Measurements from ENCODE around the gene ABO. TPM values are rescaled to one million over a fixed set of nuclear protein-coding genes. Genes with fewer than 3 reads are reported as not detected.
"Not testable (repeated sequence)": the region's sequence is repeated elsewhere in the genome, so short reads cannot be mapped to it uniquely, and the experiment has no call there.

The ABO gene
- total RNA-seq, 2 donors from 2014 or later = 2.1 to 3.8 TPM

DNA sequence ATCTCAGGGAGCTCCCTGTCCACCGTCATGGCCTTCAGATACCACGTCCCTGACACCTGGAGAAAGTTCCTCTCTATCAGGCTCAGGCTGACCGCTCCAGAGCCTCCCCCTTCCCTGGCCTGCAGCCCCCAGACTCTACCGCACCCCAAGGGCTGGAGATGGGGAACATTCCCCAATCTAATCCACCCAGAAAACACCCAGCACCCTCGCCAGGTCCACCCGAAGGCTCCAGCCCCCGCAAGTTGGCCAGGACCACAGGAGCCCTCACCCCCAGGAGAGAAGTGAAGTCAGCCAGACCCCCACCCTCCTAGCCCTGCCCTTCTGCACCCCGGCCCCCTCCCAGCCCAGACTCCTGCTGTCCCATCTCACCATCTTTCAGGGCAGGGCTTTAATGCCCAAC lies 47.0 kb downstream of the ABO start:
- H3K4me1 Mint-ChIP-seq; H3K4me3 Mint-ChIP-seq; ATAC-seq; H3K27ac Mint-ChIP-seq; H3K36me3 Mint-ChIP-seq (ENCODE audit: low read depth); DNase-seq; H3K9me3 ChIP-seq (ENCODE audit: control insufficient read depth, low read length, poor library complexity, severe bottlenecking): not testable (repeated sequence)
- peaks cover 26% of the 10 kb centered on the region for H3K27me3 Mint-ChIP-seq

DNA sequence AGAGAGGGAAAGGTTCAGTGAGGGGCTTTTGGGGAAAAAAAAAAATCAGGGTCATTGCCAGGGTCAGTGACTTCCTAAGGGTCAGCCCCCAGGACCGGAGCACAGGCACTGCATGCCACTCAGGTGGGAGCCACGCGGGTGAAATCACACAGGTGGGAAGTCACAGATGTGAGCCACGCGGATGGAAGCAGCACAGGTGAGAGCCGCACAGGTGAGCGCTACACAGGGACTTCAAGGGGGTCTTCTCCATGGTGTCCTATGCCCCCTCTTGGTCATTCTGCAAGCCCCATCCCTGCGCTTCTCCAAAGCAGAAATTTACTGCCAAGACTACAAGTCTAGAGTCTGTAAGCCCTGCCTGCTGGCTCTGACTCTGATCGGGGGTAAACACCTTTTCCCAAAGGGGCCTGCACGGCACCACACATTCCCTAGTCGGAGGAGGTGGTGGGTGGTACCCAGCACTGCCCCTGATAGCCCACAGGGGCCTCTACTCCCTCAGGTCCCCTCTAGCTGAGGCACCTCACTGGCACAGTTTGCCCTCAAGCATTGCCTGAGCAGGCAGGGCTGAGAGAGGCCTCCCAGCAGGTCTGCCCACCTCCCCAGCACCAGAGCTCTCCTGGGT lies 47.6 kb downstream of the ABO start:
- H3K9me3 ChIP-seq (ENCODE audit: control insufficient read depth, low read length, poor library complexity, severe bottlenecking) = no peaks in the 10 kb centered on the region
- DNase-seq (no peak), ATAC-seq (no peak)
- H3K27ac Mint-ChIP-seq = no peak overlapping the region
- H3K27me3 Mint-ChIP-seq = peaks cover 27% of the 10 kb centered on the region
- H3K36me3 Mint-ChIP-seq (ENCODE audit: low read depth) = no peaks in the 10 kb centered on the region
- H3K4me1 Mint-ChIP-seq = no peaks in the 10 kb centered on the region
- no peak overlapping the region for H3K4me3 Mint-ChIP-seq

DNA sequence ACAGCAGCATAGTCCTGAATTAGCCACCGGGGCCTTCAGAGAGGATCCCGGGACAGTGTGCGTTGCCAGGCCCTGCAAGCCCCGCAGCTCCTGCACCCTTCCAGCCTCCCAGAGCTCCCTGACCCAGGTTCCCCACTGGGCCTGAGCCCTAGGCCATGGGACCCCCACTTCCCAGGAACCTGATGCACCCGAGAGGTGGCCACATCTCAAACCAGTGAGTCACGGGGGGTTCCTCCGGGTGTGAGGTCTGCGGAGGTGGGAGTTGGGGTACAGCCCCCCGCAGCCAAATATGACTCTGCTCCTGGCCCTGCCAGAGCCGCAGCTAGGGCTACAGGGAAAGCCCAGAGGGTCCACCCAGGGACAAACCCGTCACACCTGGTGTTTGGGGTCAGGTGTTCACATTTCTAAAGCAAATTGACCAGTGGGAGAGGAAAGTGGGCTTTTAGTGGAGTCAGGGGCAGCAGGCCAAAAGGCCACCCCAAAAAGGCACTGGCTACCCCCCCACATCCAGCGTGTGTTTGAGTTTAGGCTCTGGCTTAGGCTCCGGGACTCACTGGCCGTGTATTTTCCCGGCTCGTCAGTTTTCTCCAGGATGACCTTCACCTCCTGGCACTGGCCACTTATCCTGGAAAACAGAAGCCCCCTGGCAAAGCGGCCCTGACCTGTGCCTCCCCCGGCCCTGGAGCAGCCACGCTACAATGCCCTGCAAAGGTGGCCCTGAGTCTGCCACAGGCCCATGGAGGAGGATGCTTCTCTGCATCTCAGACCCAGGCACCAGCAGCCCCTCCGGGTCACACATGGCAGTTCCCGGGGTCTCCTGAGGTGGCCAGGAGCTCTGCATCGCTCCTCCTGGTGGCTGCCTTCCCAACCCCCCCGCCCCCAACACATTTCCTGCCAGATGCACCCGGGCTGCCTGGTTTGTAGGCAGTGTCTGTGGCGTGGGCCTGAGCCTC lies 48.5 kb downstream of the ABO start:
- H3K27me3 Mint-ChIP-seq = peaks cover 28% of the 10 kb centered on the region
- no peak for DNase-seq

DNA sequence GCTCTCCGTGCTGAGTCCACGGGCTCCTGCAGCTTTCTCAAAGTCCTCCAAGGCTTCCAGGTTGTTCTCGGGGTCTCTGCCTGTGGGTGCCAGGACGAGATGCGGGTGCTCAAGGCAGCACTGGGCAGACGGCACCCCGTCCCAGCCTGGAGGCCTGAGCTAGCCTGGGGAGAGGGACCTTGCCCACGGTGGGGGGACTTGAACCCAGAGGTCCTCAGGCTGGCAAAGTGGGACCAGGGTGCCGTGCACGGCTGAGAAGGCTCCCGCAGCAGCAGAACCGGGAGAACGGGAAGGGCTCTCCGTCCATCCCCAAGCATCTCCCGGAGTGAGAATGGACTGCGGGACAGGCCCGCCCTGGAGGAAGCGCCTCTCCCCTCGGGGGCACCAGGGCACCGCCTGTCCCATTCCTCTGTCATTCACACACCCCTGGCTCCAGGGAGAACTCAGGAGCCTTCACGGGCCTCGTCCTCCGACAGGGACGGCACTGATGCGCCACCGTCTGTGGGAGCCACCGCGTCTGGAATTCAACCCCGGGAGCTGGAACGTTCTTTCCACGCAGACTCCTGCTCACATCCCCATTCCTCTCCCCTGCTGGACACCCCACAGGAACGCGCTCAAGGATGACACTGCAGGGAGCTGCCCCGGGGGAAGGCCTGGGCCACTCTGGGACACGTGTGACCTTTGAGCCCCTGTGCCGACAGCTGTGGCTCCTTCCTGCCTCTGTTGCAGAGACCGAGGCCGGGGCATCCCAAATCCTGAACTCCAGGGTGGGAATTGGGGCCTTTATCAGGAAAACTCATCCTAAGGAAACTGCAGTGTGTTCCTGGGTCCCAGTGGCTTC lies 49.6 kb downstream of the ABO start:
- Mint-ChIP-seq H3K4me3 (no peak overlapping the region), H3K36me3 (ENCODE audit: low read depth) (no peaks in the 10 kb centered on the region), H3K27me3 (peaks cover 39% of the 10 kb centered on the region), H3K27ac (no peak overlapping the region), H3K4me1 (no peaks in the 10 kb centered on the region)
- DNase-seq (no peak), ATAC-seq (no peak)
- no peaks in the 10 kb centered on the region for H3K9me3 ChIP-seq (ENCODE audit: control insufficient read depth, low read length, poor library complexity, severe bottlenecking)

More for the DNA sequence above, 48.5 kb downstream of the ABO start:
- no peaks in the 10 kb centered on the region for H3K9me3 ChIP-seq (ENCODE audit: control insufficient read depth, low read length, poor library complexity, severe bottlenecking)
- Mint-ChIP-seq H3K27ac (no peak overlapping the region), H3K4me3 (no peak overlapping the region), H3K36me3 (ENCODE audit: low read depth) (no peaks in the 10 kb centered on the region), H3K4me1 (no peaks in the 10 kb centered on the region)
- ATAC-seq = no peak

DNA sequence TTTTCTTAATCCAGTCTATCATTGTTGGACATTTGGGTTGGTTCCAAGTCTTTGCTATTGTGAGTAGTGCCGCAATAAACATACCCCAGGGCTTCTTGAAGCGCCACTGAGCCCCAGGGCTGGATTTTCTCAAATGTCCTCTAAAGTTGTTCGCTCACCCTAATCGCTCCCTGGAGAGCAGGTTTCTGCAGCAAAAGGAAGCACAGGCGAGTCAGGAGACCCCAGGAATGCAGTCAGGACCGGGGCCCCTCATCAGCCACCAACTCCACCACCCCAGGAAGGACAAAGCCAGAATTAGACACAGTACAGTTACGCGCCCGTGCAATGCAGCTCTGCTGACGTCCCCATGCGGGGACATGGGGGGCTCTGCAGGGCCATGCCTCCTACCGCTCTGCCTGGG lies 50.2 kb downstream of the ABO start:
- no peak overlapping the region for H3K4me3 Mint-ChIP-seq
- DNase-seq = no peak
- no peak for ATAC-seq

DNA sequence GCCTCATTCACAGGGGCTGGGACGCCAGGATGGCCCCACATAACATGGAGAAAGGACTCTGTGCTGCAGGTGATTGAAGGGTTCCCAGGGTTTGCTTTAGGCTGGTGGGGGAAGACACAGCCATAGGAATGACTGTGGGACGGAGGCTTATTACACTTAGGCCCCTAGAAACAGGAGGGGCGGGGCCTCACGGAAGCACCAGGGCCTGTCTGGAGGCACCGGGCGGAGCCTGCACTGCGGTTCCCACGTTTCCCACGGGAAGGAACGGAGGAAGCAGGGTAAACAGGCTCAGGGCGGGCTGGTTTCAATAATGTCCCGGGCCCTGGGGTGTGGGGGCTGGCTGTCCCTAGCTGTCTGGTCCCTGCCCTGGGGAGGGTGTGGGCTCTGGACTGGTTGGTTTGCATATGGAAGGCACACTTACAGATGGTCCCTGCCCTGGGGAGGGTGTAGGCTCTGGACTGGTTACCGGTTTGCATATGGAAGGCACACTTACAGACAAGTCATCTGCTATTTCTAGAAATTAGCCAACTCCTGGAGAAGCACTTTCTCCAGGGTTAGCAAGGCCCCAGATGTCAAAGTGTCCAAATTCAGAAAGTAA lies 51.7 kb downstream of the ABO start:
- not testable (repeated sequence) for H3K9me3 ChIP-seq (ENCODE audit: control insufficient read depth, low read length, poor library complexity, severe bottlenecking); H3K27ac Mint-ChIP-seq; H3K4me1 Mint-ChIP-seq; H3K36me3 Mint-ChIP-seq (ENCODE audit: low read depth); DNase-seq; ATAC-seq; H3K4me3 Mint-ChIP-seq
- peaks cover 49% of the 10 kb centered on the region for H3K27me3 Mint-ChIP-seq

More for the DNA sequence above, 50.2 kb downstream of the ABO start:
- Mint-ChIP-seq H3K4me1 (no peaks in the 10 kb centered on the region), H3K27me3 (peaks cover 45% of the 10 kb centered on the region), H3K36me3 (ENCODE audit: low read depth) (peaks cover 2% of the 10 kb centered on the region), H3K27ac (no peak overlapping the region)
- no peaks in the 10 kb centered on the region for H3K9me3 ChIP-seq (ENCODE audit: control insufficient read depth, low read length, poor library complexity, severe bottlenecking)

DNA sequence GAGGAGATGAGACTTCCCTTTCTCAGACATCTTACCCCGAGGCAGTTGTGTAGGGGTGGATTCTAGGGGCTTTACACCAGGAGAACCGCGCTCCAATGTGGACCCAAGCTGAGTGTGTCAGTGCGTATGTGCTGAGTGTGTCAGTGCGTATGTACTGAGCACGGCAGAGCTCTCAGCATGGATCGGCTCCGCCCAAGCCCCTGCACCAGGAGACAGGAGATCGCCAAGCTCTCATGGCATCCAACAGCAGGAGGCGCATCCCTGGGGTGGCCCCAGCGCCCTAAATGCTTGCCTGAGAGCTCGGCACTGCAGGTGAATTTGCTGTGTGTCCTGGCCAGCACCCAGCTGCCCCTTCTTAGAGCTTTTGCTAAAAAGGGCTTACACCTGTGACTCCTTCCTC lies 53.0 kb downstream of the ABO start:
- H3K27ac Mint-ChIP-seq; H3K4me1 Mint-ChIP-seq; ATAC-seq; H3K9me3 ChIP-seq (ENCODE audit: control insufficient read depth, low read length, poor library complexity, severe bottlenecking); DNase-seq; H3K36me3 Mint-ChIP-seq (ENCODE audit: low read depth); H3K4me3 Mint-ChIP-seq: not testable (repeated sequence)
- peaks cover 62% of the 10 kb centered on the region for H3K27me3 Mint-ChIP-seq

DNA sequence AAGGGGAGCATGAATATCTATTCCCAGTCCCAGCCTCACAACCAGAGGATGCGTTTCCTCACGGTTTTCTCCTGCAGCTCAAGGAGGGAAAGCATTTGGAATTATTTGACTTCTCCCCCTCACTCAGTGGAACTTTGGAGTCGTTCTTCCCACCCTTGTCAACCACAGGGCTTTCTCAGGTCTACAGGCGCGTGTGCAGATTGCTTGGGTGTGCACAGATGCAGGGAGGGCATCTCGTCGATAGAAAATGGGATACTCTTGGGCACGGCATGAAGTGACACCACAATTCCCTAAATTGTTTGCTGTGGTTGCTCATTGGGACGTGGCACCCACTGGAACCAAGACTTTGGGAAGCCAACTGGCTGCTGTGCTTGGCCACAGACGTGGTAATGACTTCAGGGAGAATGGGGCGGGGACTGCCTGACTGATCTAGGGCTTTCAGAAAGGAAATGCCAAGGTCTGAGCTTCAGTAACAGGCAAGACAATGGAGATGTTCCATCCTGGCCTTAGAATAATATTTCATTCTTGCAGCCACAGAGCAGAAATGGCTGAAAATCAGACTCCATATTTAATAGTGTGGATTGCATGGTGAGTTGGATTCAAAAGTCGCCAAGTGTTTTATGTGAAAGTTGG lies 53.7 kb downstream of the ABO start:
- no peak for ATAC-seq
- no peaks in the 10 kb centered on the region for H3K9me3 ChIP-seq (ENCODE audit: control insufficient read depth, low read length, poor library complexity, severe bottlenecking)
- Mint-ChIP-seq H3K4me1 (peaks cover 3% of the 10 kb centered on the region), H3K27ac (no peak overlapping the region), H3K27me3 (peaks cover 69% of the 10 kb centered on the region), H3K4me3 (no peak overlapping the region), H3K36me3 (ENCODE audit: low read depth) (peaks cover 5% of the 10 kb centered on the region)
- DNase-seq = no peak

DNA sequence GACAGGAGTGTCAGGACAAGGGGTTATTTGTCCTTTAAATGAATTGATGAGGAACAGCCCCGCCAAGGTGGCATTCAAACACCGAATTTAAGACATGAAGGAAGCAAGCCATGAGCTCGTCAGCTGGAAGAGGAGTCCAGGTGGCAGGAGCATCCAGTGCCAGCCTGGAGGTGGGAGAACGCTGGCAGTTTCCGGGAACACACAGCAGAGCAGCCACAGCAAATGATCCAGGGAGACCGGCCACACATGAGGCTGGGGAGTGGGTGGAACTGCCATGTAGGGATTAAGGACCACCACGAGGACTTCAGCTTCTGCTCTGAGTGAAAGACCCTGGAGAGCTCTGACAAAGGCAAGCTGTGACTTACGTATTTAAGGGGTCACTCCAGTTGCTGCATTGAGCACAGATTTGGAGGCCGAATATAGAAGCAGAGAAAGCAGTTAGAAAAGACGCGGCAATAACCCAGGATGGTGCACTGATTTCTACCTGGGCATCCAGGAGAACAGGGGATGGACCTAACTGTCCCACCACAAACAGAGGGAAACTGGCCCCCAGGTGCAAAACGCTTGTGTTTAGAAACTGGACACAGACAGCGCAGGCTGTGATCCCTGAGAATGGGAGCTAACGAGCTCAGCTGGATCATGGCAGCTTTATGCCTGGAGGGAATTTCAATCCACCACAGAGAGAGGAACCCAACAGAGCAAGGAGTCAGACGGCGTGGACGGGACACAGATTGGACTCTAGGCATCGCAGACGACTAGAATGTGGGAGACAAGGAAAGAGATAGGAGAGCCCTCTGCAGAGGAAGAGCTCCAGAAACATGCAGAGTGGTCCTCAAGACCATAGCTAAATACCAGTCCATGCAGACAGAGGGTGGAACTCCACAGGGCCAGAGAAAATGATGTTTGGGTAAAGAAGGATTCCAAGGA lies 56.7 kb downstream of the ABO start:
- H3K4me1 Mint-ChIP-seq; H3K9me3 ChIP-seq (ENCODE audit: control insufficient read depth, low read length, poor library complexity, severe bottlenecking); ATAC-seq; DNase-seq; H3K27ac Mint-ChIP-seq; H3K36me3 Mint-ChIP-seq (ENCODE audit: low read depth); H3K4me3 Mint-ChIP-seq: not testable (repeated sequence)
- peaks cover 79% of the 10 kb centered on the region for H3K27me3 Mint-ChIP-seq

DNA sequence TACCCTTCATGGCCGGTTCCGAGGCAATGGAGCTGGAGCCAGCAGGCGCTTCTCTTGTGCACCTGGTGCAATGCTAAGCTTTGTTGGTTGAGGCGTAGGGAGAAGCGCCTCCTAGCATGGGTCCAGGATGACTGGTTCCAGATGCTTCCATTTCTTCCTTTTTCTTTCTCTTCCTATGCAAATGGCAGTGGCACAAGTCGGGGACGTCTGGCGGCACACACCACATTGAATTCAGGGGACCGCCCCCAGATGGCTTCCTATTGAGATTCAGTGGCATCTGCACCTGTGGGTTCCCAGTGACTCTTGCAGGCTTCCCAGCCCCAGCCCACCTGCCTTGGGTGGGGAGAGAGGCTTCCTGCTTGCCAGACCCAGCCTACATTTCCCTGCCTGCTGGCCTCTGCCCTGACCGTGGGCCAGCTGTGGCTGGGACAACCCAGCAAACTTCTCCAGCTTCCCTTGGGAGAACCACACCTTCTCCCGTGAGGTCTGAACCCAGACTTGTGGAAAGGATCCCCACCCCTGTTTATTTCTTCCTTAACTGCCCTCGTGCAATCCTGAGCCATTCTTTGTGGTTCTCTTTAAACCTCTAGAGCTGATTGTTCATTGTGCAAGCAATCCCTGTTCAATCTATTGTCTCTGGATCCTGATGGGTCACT lies 57.5 kb downstream of the ABO start:
- peaks cover 78% of the 10 kb centered on the region for H3K27me3 Mint-ChIP-seq
- not testable (repeated sequence) for H3K4me1 Mint-ChIP-seq; H3K9me3 ChIP-seq (ENCODE audit: control insufficient read depth, low read length, poor library complexity, severe bottlenecking); H3K27ac Mint-ChIP-seq; H3K4me3 Mint-ChIP-seq; H3K36me3 Mint-ChIP-seq (ENCODE audit: low read depth); DNase-seq; ATAC-seq

DNA sequence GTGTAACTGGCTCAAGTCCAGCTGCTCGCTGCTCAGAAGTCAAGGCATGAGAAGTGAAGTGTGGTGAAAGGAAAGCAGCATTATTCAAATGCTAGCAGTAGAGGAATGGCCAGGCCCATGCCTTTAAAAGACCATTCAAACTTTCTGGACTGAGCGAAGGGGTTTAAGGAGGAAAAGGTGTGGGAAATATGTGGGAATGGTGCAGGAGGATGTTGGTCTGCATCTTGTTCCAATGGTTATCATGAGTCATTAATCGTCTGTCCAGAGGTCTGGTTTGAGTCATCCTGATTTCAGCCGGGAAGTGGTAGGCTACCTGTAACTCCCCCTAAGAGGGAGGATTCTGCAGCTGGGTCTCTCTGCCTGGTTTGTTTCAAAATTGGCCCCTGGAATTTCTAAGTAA lies 60.7 kb downstream of the ABO start:
- not testable (repeated sequence) for H3K4me3 Mint-ChIP-seq; H3K27ac Mint-ChIP-seq; H3K4me1 Mint-ChIP-seq; ATAC-seq; H3K36me3 Mint-ChIP-seq (ENCODE audit: low read depth); H3K9me3 ChIP-seq (ENCODE audit: control insufficient read depth, low read length, poor library complexity, severe bottlenecking); DNase-seq
- H3K27me3 Mint-ChIP-seq = peaks cover 73% of the 10 kb centered on the region

Data from T-helper 17 cell (primary cell).